ENCODE data around the gene CDK13.

DNA sequence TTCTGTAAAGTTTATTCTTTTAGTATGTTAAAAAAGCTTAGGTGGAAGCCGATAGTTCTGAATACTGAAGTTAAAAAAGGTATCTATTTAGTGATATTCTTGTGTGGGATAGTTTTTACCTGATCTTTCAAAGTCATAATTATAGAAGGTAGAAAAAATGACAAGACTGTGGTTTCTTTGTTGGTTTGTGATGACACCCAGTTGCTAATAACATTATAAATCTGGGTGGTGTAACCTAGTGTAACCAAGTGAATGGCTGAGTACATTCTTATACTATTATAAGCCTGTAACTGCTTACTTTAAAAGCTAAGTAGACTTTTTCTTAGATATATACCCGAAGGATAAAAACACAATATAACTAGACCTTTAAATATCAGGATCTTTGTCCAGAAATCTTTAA is 2.3 kb downstream of the CDK13 start:
- TF ChIP-seq, protein P1, sequence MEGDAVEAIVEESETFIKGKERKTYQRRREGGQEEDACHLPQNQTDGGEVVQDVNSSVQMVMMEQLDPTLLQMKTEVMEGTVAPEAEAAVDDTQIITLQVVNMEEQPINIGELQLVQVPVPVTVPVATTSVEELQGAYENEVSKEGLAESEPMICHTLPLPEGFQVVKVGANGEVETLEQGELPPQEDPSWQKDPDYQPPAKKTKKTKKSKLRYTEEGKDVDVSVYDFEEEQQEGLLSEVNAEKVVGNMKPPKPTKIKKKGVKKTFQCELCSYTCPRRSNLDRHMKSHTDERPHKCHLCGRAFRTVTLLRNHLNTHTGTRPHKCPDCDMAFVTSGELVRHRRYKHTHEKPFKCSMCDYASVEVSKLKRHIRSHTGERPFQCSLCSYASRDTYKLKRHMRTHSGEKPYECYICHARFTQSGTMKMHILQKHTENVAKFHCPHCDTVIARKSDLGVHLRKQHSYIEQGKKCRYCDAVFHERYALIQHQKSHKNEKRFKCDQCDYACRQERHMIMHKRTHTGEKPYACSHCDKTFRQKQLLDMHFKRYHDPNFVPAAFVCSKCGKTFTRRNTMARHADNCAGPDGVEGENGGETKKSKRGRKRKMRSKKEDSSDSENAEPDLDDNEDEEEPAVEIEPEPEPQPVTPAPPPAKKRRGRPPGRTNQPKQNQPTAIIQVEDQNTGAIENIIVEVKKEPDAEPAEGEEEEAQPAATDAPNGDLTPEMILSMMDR (IDR thresholded peaks at IDR 0.05): no peak
- no peak for TF ChIP-seq POLR2A (IDR thresholded peaks at IDR 0.05)

Data from right lobe of liver (tissue), 4 donors.